Fibroblast of villous mesenchyme (primary cell): ENCODE results near the gene LYPLA2. TPM values are rescaled to one million over a fixed set of nuclear protein-coding genes. Genes with fewer than 3 reads are reported as not detected.
"Not testable (repeated sequence)": the region's sequence is repeated elsewhere in the genome, so short reads cannot be mapped to it uniquely, and the experiment has no call there.

ENCODE experiments used
- DNase-seq: peaks from one replicate; pipeline ENCODE4 v3.0.0-alpha.2; 2010; ENCODE audit warnings: low read depth
- H3K4me3 ChIP-seq: 2 replicates; pipeline ENCODE4 v1.5.1; 2011; ENCODE audit warnings: low read depth, mild to moderate bottlenecking, low read length
- total RNA-seq: library from RNA; depleted of rRNA; stranded (reverse); fragments of >200 nt; gene quantifications from 2 replicates; pipeline ENCODE4 v1.2.3, GENCODE V29; 2012
- TF ChIP-seq, protein P1 (sequence below): IDR thresholded peaks from 2 replicates; pipeline ENCODE4 v1.5.1; 2012; ENCODE audit warnings: low read depth, mild to moderate bottlenecking, low read length; ENCODE audit not compliant: insufficient read depth

The LYPLA2 gene
- total RNA-seq, 1 donor = 48.8 TPM

DNA sequence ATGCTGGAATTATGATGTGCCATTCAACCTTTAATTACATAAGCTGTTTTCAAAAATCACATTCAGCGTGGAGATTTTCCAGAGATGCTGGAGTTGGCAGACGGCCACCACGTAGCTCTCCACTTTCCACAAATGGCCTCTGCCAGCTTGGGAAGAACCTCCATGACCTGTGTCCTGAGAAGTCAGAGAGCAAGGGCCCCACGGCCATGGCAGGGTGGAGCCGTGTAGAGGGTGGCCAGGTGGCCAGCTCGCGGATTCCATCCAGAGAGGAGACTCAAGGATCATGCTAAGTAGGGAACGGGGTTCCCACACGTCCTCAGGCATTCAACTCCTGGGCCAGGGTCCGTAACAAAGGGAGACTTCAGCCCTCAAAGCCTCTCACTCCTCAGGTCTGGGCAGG, 10.9 kb downstream of the LYPLA2 start:
- DNase-seq = no peak
- TF ChIP-seq, protein P1, sequence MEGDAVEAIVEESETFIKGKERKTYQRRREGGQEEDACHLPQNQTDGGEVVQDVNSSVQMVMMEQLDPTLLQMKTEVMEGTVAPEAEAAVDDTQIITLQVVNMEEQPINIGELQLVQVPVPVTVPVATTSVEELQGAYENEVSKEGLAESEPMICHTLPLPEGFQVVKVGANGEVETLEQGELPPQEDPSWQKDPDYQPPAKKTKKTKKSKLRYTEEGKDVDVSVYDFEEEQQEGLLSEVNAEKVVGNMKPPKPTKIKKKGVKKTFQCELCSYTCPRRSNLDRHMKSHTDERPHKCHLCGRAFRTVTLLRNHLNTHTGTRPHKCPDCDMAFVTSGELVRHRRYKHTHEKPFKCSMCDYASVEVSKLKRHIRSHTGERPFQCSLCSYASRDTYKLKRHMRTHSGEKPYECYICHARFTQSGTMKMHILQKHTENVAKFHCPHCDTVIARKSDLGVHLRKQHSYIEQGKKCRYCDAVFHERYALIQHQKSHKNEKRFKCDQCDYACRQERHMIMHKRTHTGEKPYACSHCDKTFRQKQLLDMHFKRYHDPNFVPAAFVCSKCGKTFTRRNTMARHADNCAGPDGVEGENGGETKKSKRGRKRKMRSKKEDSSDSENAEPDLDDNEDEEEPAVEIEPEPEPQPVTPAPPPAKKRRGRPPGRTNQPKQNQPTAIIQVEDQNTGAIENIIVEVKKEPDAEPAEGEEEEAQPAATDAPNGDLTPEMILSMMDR = no peak
- H3K4me3 ChIP-seq = no peak overlapping the region

DNA sequence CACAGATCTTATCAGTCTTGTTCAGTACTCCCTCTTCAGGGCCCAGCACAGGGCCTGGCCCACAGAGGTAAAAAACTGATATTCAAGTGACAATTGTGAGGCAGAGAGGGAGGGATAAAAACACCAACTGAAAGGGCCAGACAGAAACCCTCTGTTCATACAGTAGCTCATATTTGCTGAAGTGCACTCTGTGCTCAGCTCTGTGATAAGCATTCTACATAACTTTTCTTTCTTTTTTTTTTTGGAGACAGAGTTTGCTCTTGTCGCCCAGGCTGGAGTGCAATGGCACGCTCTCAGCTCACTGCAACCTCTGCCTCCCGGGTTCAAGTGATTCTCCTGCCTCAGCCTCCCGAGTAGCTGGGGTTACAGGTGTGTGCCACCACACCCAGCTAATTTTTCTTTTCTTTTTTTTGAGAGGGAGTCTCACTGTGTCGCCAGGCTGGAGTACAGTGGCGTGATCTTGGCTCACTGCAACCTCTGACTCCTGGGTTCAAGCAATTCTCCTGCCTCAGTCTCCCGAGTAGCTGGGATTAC, 11.9 kb downstream of the LYPLA2 start:
- DNase-seq, H3K4me3 ChIP-seq: not testable (repeated sequence)

DNA sequence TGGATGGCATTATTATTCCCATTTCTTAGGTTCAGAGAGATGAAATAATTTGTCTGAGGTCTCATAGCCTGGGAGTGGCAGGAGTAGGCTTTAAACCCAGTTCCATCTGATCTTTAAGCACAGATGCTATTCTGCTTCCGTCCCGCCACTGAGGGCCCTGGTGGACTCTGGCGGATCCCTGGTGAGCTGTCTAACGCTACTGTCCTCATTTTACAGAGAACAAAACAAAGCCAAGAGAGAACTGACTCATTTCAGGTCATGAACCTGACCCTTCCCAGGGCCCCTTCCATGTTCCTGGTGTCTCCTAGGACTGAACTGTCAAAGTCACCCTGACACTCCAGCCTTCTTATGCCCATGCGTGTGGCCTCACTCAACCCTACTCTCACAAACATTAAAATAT, 12.7 kb downstream of the LYPLA2 start:
- H3K4me3 ChIP-seq = no peak overlapping the region
- no peak for DNase-seq
- TF ChIP-seq, protein P1 = no peak

DNA sequence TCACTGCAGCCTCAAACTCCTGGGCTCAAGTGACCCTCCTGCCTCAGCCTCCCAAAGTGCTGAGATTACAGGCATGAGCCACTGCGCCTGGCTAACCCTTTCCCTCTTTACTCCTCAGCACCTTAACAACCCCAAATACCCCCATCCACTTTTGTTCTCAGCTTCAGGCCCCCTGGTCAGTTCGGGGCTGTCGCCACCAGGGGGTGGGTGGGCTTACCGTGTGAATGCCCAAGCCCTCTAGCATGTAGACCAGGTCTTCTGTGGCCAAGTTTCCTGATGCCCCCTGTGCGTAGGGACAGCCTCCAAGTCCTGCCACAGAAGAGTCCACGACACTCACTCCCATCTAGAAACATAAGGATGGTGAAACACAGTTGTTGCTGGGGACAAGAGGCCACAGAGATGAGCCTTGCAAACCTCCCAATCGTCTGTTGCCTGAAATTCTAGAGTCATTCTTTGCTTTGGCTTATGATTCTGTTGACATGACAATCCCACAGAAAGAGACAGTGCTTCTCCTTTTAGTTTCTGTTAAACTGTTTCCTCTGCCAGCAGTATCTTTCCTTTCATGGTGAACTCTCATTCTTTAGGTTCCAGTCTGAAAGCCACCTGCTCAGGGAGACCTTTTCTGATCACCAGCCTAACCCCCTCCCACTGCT, 13.4 kb downstream of the LYPLA2 start:
- TF ChIP-seq, protein P1 = peak; percentile 28
- no peak overlapping the region for H3K4me3 ChIP-seq
- DNase-seq = no peak

DNA sequence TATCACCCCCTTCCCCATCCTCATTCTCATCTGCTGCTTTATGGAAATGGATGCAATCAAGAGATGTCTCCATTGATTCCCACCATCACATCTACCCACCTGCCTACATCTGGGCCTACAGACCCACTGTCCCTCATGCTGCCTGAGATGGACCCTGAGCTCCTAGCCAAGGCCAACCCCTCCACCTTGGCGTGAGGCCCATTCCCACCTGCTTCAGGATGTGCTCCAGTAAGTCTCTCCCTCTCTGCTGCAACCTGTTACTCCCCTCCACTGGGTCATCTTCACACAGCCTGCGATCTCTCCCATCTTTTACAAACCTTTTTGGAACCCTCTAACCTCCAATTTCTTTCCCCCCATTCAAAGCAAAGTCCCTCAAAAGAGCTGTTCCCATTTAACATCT, 14.1 kb downstream of the LYPLA2 start:
- DNase-seq = no peak
- TF ChIP-seq, protein P1 = no peak
- no peak overlapping the region for H3K4me3 ChIP-seq

DNA sequence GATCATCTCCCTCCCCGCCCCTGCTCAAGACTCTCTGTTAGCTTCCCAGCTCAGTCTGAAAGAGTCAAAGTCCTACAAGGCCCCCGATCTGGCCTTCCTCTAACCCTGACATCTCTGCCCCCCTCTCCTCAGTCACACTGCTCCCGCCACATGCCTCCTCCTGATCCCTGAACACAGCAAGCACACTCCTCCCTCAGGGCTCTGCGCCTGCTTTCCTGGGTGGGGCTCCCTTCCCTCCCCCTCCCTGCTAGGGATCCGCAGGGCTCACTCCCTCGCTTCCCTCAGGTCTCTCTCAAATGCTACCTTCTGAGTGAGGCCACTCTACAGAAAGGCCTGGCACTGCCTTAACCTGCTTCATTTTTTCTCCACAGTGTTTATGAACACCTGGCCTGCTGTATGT, 15.3 kb downstream of the LYPLA2 start:
- no peak for DNase-seq
- TF ChIP-seq, protein P1 = no peak

DNA sequence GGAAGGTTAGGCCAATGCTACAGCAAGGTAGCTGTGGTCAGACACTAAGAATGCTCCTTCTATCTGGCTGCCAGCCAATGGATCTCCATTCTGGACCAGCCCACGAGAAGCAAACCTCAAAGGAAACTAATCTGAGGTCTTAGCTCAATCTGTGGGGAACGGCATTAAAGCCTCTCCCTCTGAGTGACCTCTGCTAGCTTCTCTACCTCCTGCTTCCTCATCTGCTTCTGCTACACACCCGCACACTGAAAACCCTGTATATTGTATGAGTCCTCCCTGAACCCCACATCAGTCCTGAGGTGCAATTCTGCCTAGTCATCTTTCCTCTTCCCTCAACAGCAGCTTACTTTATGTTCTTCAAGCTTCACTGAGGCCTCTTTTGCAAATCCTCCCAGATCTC, 16.5 kb downstream of the LYPLA2 start:
- TF ChIP-seq, protein P1 = no peak
- no peak for DNase-seq
- no peak overlapping the region for H3K4me3 ChIP-seq

More for the DNA sequence above, 15.3 kb downstream of the LYPLA2 start:
- H3K4me3 ChIP-seq = no peak overlapping the region
